Measurements from ENCODE around the gene PUS1.
"Not testable (repeated sequence)": the region's sequence is repeated elsewhere in the genome, so short reads cannot be mapped to it uniquely, and the experiment has no call there.

The PUS1 gene

DNA sequence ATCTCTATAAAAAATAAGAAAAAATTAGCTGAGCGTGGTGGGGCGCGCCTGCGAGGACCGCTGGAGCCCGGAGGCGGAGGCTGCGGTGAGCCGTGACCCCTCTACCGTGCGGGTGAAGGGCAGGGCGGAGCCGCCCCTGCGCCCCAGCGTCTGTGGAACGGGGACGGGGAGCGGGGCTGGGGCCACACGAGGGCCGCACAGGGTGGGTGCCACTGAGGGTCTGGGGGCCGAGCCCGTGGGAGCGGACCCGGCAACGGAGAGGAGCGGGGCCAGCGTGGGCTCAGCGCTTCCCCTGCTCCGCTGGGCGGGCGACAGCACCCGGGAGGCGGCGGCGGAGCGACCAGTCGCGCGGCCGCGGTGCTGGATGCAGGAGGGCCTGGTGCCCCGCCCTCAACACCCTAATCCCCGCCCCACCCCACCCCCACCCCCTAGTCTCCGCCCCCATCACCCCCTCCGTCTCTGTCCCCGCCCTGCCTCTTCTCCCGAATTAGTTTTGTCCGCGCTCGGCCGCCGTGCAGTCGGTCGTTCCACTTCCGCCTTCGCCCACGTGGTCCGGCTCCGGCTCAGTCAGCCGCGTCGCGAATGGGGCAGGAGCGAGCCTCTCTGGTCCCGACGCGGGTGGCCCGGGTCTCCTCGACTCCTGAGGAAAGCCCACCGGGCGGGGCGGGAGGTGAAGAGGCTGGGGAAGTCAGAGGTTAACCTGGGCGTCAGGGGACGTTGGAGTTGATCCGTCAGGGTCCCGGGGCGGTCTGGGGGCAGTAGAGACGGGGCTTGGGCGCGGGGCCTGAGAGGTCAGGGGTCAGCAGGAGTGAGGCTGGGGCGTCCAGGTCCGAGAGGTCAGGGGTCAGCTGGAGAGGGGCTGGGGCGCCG, at the start of gene PUS1:
PUS1 (plus strand) TSS at position 566 of the 870 bp plus-strand sequence. CDS start 447 bp downstream, outside the sequence.
- DNase-seq = peak; percentile 98

DNA sequence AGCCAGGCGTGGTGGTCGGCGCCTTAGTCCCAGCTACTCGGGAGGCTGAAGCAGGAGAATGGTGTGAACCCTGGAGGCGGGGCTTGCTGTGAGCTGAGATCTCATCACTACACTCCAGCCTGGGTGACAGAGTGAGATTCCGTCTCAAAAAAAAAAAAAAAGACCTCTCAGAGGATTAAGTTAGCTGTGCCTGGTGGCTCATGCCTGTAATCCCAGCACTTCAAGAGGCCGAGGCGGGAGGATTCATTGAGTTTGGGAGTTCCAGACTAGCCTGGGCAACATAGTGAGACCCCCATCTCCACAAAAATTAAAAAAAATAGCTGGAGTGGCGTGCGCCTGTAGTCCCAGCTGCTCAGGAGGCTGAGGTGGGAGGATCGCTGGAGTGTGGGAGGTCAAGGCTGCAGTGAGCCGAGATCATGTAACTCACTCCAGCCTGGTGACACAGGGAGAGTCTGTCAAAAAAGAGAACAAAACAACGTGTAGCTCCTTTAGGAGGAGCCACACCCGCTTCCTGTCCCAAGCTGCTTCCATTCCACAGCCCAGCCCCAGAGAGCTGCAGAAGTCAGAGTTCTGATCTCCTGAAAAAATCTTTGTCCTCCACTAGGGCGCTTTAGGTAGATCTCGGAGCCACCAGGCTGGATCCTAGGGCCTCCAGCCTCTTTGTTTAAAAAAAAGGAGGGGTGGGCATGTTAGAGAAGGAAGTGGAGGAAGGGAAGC, 46.1 kb upstream of the PUS1 start:
- DNase-seq = peak; percentile 39

DNA sequence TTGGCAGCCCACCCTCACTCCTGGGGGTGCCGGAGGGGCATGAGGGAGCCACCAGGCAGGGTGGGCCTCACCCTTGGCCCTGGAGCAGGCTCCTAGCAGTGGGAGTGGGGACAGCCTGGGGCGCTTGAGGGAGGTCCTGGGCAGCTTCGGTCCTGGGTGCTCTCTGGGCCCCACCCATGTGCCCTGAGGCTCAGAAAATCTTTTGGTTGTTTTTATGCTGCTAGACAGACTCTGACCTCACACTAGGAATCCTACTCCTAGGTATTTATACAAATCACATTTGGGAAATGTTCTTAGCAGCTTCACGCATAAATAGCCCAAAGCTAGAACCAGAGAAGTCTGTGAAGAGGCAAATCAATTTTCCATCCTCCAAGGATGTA, 45.6 kb upstream of the PUS1 start:
- DNase-seq = no peak

DNA sequence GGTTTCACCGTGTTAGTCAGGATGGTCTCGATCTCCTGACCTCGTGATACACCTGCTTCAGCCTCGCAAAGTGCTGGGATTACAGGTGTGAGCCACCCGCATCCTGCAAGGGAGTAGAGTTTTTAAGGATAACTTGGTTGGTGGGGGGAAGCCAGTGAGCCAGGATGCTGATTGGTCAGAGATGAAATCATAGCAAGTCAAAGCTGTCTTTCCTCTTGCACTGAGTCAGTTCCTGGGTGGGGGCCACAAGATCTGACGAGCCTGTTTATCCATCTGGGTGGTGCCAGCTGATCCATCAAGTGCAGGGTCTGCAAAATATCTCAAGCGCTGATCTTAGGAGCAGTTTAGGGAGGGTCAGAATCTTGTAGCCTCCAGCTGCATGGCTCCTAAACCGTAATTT, 44.0 kb upstream of the PUS1 start:
- not testable (repeated sequence) for DNase-seq

DNA sequence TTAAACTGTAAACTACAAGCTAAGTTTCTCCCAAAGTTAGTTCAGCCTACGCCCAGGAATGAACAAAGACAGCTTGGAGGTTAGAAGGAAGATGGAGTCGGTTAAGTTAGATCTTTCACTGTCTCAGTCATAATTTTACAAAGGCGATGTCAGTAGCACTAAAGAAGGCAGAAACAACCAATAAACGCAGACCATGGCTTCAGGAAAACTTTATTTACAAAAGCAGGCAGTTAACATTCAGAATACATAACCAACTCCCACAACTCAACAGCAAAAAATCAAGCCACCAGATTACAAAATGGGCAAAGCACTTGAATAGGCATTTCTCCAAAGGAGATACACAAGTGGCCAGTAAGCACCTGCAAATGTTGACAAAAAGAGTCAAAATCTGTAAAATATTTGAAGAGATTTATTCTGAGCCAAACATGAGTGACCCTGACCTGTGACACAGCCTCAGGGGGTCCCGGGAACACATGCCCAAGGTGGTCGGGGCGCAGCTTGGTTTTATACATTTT, 43.5 kb upstream of the PUS1 start:
- DNase-seq = no peak

DNA sequence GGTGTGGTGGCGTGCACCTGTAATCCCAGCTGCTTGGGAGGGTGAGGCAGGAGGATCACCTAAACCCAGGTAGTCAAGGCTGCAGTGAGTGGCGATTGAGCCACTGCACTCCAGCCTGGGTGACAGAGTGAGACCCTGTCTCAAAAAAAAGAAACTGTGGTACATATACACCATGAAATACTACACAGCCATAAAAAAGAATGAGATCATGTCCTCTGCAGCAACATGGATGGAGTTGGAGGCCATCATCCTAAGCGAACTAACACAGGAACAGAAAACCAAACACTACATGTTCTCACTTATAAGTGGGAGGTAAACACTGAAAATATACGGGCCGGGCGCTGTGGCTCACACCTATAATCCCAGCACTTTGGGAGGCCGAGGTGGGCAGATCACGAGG, 37.4 kb upstream of the PUS1 start:
- DNase-seq = not testable (repeated sequence)

DNA sequence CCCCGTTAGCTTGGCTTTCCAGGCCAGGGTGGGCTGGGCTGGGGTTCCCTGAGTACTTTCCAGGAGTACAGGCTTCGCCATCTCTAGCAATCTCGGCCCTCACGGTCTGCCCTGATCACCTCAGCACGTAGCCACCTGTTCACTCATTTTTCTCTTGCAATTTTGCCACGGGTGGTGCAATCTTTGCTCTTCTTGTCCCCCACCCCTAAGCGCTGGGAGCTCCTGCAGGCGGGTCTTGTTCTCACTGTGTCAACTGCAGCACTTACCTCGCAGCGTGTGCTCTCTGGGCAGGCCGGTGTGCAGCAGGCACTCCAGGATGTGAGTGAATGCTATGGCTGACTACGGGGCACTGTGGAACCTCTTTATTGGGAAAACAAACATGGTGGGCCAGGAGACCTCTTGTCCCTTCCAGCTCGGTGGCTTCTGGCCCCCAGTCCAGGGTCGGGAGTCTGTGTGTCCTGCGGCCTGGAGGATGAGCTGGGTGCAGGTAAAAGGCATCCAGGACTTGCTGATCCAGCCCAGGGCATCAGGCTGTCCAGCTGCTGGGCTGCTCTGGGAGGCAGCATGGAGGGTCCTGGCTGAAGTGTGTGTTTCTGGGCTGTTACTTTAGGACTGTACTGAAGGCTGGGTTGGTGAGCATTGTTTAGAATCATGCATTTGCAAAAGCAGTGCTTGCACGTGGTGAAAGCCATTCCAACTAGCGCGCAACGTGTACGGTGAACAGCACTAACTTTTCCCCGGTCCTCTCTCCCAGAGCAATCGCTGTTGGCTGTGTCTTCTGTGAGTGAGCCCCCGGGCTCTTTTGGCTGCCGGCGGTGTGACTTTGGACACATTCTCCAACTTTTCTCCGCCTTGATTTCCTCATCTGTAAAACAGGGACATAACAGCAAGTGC, 36.1 kb upstream of the PUS1 start:
- no peak for DNase-seq

DNA sequence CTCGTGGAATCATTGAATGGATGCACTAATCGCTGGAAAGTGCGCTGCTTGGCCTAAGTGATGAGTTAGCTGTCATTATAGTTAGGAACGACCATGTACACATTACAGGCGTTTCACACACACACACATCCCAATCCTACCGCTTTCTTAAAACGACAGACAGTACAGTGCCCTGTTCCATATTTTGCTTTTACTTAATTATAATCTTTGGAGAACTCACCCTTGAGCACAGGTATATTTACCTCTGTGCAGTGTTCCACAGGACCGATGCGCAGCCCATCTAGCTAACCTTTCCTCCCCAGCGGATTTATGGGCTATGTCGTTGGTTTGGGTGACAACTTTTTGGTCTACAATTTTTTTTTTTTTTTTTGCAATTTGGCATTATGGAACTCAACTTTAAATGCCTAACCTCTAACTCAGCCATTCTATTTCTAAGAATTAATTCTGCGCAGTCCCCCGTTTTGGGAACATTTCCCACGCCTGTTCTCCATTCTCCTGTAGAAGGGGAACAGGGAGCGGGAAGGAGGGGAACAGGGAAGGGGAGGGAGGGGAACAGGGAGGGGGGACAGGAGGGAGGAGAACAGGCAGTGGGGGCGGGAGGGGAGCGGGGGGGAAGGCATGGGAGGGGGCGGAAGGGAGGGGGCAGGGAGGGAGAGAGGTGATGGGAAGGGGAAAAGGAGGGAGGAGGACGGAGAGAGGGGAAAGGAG, 35.3 kb upstream of the PUS1 start:
- no peak for DNase-seq

DNA sequence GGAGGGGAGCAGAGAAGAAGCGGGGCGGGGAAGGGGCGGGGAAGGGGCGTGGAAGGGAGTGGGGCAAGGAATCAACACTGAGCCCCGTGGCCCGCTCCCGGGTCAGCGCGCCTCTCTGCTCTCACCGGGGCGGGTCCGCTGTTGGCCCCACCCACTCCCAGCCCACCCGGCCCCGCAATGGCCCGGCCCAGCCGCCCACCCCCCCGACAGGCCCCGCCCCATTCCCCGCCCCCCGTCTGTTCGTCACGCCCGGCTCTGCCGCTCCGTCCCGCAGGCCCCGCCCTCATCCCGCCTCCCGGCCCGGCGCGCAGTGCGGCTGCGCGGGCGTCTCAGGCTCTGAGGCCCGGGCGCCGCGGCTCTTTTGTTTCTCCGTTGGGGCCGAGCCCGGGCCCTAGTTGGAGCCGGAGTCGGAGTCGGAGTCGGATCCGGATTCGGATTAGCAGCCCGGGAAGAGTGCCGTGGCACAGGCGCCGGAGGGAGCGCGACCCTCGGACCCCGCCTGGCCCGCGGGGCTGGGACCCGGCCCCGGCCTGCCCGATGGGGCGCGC, 34.7 kb upstream of the PUS1 start, which contains the start of gene ULK1:
ULK1 (plus strand) TSS at position 310 of the 548 bp plus-strand sequence. CDS start 380 bp downstream, outside the sequence.
- peak; percentile 98 for DNase-seq

DNA sequence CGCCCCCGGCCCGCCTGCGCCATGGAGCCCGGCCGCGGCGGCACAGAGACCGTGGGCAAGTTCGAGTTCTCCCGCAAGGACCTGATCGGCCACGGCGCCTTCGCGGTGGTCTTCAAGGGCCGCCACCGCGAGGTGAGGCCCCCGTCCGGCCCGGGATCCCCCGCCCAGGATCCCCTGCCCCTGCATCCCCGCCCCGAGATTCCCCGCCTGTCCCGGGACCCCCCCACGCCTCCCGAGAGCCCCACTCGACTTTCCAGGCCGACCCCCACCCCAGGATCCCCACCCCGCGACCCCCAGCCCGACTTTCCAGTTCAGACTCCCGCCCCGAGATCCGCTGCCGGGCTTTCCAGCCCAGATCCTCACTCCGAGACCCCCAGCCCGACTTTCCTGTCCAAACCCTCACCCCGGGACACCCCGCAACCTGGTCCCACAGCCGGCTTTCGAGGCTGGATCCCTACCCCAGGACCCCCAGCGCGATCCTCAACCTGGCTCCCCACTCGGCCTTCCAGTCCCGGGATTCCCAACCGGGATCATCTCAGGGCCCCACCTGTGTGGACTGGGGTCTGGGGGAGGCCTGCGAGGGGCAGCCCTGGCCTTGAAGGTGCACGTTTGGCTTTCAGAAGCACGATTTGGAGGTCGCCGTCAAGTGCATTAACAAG, 34.0 kb upstream of the PUS1 start:
- peak; percentile 39 for DNase-seq

DNA sequence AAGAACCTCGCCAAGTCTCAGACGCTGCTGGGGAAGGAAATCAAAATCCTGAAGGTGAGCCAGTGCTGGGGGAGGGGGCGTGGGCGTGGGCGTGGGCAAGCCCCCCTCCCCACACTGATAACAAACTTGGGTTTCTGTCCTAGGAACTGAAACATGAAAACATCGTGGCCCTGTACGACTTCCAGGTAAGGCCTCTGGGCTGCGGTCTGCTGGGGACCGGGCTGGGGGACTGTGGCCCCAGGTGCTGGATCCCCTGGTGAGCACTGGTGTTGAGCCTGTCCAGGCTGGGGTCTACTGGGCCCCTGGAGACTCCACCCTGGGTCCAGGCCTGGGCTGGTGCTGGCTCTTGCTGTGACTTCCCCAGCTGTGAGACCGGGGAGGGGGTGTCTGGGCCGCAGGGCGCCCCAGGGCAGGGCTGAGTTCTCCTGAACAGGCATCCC, 33.4 kb upstream of the PUS1 start:
- DNase-seq = no peak

DNA sequence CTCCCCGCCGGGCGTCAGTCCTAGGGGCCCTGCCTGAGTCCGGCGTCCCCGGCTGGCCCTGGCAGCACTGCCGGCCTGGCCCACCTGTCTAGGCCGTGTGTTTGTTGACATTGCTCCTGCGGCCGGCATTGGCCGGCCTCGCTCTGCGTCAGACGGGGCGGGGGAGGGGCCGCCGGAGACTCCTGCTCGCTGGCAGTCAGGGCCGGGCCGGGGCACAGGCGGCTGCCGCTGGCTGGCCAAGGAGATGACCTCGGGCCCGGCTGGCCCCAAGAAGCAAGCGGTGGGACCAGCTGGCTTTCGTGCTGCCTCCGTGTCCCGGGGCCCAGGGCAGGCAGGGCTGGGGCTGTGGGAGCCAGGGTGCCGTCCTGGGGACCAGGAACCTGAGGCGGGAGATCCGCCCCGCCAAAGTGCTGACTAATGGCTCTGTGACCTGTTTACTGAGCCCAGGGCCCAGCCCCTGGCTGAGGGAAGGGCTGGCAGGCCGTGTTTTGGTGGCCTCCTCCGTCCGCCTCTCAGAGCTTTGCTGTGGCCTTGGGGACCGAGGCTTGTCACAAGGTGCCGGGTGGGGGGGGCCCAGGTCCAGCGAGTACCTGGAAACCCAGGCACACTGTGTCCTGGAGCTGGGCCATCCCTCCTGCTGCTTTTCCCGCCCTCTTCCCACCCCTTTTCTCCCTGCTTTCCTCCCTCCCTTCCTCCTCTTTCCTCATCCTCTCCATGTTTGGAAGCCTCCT, 32.8 kb upstream of the PUS1 start:
- DNase-seq = peak; percentile 84

DNA sequence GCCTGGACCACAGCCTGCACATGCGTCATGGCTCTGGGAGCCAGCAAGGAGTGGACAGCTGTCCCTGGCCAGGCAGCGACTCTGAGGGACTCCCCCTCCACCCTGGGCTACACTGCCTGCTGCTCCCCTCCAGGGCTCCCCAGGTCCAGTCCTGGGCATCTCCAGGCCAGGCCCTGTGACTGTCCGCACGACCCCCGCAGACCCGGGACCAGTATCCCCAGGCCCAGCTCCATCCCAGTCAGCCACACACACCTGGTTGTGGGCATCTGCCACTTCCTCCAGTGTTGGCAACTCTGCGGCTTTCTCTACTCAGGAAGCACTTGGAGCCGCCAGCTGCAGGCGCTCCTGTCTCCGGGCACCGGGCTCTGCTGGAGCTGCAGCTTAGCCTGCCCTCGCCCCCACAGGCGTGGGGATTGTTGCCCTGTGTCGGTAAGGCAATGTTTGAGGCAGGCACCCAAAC, 32.2 kb upstream of the PUS1 start:
- no peak for DNase-seq

DNA sequence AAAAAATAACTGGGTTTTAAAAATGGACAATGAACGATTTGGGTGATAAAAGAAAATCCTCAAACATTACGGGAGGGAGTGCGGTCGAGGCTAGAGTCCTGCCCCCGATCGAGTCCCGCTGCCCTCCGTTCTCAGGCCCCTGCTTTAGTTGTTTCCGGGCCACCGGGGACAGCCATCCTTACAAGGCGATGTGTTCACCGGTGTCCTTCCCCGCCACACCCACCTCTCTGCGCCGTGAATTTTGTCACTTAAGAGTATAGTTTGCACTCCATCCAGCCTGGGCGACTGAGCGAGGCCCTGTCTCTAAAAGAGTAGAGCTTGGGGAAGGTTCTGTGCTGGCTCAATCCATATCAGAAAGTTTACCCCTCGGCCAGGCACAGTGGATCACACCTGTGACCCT, 31.8 kb upstream of the PUS1 start:
- no peak for DNase-seq

DNA sequence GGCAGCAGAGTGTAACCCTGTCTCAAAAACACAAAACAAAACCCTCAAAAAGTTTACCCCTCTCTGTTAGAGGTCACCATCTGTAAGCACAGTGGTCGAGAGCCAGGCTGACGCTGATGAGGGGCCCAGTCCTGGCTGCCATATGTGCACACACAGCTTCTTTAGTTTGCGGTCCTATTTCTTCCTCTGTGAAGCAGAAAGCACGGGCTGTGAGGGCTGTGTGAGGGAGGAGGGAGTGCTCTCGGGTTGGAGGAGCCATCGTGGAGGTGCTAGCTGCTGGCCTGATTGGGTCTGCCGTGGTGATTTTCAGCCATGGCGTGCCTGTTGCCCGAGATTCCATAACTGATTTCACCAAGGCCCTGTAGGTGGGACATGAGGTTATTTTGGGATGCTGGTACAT, 31.2 kb upstream of the PUS1 start:
- DNase-seq = no peak

DNA sequence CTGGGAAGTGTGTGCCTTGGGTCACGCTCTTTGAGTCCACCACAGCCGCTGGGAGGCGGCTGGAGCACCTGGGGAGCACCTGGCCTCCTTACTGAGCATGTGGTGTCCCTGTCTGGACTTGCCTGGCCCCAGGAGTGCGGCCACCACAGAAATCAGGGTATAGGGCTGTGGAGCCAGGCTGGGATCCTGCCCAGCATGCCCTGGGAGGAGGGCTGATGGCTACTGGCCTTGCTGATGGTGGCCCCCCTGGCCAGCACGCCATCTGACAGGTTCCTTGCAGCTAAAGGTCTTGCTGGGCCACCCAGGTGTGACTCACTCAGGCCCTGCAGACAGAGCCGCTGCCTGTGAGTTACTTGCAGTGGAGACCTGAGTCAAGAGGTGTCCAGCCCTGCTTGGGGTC, 28.7 kb upstream of the PUS1 start:
- no peak for DNase-seq

DNA sequence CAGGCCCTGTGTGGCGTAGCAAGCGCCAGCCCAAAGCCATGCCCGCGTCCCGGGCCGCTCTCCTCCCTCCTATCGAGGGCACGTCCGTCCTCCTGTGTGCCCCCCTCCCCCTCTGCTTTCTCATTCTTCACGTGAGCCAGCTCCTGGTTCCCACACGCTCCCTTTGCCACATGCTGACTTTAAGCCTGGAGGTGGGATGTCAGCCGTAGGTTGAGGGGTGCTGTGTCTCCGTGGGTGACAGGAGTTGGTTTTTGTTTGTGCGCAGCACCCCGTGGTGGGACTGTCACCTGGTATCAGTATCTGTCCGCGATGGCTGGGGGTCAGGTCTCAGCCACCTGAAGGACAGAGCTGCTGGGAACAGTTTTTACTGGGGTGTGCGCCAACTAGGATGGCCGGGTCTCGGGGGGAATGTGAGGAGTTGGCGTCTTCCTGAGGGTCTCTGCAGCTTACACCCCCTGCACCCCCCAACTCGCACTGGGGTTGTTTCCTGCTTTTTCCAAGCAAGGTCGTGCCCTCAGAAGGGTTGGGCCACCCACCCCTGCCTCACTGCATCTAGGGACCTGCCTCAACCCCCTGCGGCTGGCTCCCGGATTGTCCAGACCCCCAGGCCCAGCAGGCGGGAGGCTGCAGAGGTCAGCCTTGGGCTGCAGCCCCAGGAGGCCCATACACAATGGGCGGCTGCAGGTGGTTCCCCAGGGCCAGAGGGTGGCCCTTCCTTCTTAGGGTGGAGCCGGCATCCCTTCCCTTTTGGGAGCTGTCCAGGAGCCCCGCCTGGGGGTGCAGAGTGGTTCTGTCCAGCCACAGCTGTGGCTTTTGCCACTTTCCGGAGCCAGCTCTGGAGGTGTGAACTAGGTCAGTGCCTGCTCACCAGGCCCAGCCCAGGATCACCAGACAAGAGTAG, 27.4 kb upstream of the PUS1 start:
- no peak for DNase-seq

DNA sequence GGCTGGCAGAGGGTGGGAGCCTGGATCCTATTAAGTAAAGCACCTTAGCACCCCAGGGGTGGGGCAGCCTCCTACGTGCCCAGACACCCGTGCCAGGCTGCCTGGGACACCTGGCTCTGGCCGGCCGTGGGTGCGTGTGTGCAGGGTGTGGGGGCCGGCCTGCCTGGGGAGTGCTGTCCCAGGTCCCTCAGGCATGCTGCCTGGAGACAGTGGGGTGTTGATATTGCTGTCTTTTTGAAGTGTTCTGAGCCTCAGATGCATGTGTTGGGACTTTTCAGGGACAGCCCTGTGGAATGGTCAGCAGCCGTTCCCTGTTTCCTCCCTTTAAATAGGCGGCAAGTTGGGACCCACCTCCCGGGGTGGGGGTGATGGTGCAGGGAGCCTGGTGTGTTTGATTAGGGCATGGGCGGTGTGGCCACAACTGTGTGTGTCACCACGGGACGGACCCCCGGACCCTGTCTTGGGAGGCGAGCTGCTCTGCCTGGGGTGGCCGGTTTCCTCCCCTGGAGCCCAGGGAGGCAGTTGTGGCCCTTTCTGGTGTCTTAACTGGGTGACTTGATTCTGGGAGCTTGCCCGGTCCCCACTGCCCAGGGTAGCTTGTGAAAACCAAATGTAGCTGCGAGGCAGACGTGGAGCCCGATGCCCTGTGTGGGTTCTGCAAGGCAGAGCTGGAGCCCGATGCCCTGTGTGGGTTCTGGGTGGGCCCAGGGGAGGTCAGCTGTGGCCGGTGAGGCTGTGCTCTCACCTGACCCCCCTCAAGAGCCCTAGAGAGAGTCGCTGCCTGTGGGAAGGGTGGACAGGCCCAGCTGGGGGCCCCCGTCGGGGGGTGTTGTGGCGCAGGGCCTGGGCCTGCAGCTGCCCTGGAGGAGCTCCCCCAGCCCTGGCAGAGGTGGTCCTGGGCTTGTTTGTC, 26.5 kb upstream of the PUS1 start:
- DNase-seq = no peak
